GM21515 (cell line): ENCODE results near the gene AAMP.

Source experiments
- ATAC-seq: cut with Tn5 transposase; IDR thresholded peaks from one replicate; pipeline ENCODE4 v1.9.1; 2021; ENCODE audit not compliant: unreplicated experiment

AAMP gene

DNA sequence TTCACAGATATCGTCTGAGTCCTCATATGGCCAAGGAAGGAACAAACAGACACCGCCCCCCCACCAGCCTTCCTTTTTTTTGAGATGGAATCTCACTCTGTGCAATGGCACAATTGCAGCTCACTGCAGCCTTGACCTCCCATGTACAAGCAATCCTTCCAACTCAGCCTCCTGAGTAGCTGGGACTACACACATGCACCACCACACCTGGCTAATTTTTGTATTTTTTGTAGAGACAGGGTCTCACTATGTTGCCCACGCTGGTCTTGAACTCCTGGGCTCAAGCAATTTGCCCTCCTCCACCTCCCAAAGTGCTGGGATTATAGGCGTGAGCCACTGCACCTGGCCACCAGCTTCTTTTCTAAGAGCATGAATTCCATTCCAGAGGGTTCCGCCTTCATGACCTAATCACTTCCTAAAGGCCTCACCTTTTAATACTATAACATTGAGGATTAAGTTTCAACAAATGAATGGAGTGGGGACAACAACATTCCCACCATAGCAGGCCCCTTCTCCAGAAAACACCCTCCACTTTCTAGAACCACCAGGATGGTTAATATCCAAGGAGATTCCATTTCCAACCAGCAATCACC, 24.6 kb upstream of the AAMP start:
- ATAC-seq: no peak

DNA sequence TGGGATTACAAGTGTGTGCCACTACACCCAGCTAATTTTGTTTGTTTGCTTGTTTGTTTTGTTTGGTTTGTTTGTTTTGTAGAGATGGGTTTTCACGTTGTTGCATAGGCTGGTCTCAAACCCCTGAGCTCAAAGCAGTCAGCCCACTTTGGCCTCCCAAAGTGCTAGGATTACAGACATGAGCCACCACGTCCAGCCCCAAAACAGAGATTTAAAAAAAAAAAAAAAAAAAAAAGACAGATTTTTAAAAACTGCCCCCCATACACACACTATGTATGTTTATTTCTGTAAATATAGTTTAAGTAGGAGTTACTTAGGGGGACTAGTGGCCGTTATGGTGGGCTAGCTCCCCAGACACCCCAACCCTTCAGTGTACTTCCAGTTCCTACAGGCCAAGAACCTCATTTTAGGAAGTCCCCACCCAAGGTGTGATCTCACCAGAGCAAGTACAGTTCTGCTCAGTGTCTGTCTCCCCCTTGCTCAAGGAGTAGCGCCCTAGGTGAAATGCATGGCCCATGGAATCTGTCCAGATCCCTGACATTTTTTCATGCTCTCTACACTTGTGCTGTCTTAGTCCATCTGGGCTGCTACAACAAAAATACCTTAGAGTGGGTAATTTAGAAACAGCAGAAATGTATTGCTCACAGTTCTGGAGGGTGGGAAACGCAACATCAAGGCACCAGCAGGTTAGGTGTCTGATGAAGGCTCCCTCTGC, 23.9 kb upstream of the AAMP start:
- no peak for ATAC-seq

DNA sequence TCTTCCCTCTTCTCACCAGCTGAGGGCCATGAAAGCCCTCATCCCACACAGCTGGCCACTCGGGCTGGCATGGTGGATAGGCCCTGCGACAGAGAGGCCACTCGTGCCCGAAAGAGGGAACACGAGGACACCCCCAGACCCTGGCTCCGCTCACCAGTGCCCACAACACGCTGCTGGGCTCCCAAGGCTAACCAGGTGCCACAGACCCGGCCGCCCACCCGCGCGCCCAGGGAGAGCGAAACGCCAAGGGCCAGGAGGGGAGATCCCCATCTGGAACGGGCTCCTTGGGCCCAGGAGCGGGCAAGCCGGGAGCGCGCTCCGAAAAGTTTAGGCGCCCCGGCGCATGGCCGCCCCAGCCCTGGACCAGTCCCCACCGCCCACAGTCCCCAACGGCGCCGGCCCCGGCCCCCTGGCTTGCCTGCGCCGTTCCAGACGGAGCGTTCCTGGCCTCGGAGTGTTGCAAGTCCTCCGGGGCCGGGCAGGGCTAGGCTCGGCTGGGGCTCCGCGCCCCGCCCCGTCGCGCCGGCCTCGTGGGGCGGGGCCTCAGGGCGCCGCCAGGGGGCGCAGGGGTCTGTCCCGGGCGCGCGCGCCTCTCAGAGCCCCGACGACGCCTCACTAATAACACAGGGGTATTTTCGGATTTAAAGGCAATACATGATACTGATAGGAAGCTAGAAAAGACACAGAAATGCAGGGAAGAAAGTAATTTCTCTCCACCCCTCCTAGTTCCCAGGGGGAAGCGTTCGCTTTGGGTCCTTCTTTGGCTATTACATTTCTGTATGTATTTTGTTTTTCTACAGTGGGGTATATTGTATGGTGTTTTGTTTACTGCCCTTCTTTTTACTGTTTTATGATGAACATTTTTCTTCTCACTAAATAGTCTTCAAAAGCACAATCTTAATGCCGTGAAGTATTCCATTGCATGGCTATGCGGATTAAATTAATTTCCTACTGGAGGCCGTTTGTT, 22.4 kb upstream of the AAMP start, which contains the start of gene TMBIM1:
Gene TMBIM1 (minus strand): TSS at position 456 of the 967 bp plus-strand sequence. CDS start 10,362 bp downstream, outside the sequence.
- peak; percentile 60 for ATAC-seq

DNA sequence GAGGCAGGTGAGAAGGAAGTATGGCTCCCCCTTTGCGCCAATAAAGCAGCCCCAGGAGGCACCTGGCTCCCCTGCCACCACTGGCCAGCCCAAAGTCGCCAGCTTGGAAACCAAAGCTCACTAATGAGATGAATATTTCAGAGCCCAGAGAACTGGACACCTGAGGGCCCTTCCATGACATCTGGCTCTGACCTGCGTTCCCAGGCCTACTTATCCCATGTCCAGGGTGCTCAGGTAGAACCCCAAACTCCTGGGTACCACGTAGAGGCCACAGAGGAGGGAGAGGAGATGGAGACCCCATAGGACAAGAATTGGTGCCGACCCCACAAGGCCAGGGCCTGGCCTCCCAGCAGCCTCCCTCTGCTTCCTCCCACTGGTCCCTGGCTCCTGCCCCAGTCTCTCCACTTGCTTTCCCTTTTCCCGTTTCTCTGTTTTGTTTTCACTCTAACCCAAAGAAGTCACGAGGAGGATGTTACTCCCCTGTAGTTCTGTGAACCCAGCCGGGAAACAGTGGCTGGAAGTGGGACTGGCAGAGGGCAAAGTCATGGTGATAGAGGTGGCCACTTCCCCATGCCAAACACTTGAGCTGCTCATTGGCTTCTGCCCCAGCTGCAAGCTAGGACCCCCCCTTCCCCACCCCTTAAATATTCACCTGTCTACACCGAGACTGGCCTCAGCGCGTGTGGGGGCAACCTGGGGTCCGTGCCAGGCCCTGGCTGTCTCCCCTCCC, 21.5 kb upstream of the AAMP start:
- no peak for ATAC-seq

DNA sequence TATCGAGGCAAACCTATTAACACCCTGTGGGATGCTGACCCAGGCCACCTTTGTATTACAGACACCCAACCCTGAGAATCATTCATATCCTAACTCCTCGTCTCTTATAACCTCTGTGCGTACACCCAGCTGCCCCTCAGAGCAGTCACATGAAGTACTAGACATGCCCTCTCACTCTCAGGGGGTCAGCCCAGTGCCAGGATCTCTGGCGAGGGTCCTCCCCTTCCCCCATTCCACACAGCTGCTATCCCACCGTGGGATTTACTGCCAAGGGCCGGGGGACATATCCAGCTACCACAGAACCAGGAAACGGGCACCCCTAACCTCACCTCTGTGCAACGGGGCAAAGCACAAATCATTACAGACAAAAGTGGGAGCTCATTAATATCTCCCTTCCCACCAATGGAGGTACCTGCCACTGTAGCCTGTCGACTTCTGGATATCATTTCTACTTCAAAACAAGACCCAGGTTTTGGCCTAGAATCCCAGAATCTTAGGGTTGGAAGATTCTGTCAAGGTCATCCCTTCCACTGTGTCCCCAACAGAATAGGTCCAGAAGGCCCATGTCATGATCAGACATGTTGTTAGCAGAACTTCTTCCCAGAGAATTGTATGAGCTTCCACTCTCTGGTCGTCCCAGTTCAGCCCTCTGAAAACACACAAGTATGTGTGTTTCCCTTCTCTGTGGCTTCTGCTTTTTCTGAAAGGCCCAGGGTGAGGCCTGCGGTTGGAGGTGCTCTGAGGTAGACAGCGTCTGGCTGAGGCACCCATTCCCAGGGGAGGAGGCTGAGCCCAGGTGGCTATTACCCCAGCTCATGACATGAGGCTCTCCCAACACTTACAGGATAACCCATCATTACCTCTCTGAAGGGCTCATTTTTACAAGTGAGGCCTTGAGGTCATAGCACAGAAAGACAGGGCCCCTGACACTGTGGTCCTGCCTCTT, 20.7 kb upstream of the AAMP start:
- ATAC-seq: peak; percentile 60

DNA sequence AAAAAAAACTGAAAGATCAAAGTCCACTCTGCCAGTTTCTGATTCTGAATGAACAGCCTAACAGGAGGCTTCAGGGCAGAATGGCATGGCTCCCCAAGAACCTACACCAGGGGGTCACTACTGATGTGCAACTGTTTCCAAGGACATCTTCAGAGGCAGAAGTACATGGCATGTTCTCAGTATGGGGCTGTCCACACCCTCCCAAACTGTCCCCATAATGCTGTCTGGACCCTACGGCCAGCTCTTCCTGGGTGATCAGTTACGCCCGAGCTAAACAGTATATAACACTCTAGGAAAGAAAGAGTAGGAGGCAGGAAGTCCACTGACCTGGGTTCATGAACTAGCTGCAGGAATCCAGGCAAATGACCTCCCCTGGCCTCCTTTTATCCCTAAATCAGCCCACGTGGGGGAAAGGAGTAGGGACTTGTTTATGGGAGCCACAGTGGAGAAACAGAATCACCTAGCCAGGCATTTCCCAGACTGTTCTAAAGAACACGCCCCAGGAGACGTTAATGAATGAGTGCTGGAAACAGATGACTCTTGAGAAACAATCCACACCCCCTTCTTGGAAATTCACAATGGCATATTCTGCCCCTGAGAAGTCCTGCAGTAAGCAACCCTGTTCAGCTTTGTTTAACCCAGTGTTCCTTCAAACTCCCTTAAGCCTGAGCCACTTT, 19.8 kb upstream of the AAMP start:
- ATAC-seq: no peak

DNA sequence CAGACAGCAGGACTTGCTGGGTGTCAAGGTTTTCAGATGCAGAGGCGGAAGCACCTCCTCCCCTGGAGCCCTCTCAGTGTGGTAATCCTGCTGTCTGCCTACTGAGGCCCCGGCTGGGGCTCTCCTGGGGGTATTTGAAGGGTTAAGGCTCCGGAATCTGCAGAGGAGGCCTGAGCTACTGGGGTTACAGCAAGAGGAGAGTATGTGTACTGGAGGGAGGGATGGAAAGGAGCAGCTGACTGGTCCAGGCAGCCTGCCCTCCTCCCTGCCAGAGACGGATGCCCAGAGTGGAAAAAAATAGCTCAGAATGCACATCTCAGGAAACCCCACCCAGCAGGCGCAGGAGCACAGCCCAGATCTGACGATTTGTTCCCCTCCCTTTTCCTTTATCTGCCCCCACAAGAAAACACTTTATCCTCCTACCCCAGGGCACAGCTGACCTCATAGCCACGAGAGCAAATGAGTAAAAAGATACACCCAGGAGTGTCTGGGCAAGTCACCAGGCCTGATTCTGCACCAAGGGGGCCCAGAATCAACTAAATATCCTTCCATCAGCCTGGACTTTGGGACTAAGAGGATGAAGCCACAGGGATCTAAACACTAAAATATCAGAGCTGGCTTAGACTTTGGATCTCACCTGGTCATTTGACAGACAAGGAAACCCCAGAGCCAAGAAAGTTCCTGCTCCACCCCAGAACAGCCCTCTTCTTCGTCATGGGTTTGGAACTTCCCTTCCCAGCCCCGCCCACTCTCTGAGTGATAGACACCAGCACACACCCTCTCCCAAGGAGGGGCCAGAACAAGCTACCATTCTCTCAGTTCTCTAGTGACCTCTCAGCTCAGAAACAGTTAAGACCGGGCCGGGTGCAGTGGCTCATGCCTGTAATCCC, 16.9 kb upstream of the AAMP start:
- peak; percentile 61 for ATAC-seq

DNA sequence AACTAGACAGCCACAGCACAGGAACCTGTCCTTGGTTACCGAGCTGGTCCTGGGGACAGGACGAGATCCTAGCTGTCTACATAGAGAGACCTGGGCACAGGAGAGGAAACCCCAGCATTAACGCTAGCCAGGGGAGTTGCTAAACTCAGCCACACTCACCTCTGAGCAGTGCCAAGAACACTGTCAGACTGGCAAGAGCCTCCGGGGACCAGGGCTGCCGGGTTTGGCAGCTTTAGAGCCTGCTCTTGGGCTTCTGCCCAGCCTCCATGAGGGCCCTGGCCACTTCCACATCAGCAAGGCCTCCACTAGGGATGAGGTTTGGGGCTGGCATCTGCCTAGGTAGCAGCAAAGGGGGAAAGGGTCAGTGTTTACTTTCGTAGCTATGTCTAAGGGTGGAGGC, 15.7 kb upstream of the AAMP start:
- no peak for ATAC-seq

DNA sequence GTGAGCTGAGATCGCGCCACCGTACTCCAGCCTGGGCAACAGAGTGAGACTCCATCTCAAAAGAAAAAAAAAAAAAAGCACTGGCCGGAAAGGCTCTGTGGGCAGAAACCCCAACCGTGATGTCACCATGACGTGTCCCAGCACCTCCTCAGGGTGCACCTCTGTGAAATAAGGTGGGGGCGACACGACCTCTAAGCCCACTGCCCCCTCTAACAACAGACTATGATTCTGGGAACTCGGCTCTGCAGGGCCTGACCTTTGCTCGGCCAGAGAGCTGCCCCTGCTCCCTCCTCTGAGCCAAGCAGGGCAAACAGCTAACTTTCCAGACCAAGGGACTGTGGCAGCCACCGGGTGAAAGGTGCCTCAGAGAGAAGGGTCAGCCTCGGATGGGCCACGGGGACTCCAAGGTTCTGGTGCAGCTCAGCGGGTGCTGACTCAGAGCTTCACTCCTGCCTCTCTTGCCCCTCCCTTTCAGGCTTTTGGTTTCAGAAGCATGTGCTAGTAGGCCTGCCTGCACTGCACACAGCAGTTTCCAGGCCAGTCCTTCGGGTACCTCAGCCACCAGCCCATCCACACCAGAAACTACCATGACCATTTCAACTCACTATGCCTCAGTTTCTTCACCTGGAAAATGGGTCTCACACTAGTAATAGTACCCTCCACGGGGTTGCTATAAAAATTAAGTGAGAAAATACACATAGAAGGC, 14.3 kb upstream of the AAMP start:
- ATAC-seq: peak; percentile 55

DNA sequence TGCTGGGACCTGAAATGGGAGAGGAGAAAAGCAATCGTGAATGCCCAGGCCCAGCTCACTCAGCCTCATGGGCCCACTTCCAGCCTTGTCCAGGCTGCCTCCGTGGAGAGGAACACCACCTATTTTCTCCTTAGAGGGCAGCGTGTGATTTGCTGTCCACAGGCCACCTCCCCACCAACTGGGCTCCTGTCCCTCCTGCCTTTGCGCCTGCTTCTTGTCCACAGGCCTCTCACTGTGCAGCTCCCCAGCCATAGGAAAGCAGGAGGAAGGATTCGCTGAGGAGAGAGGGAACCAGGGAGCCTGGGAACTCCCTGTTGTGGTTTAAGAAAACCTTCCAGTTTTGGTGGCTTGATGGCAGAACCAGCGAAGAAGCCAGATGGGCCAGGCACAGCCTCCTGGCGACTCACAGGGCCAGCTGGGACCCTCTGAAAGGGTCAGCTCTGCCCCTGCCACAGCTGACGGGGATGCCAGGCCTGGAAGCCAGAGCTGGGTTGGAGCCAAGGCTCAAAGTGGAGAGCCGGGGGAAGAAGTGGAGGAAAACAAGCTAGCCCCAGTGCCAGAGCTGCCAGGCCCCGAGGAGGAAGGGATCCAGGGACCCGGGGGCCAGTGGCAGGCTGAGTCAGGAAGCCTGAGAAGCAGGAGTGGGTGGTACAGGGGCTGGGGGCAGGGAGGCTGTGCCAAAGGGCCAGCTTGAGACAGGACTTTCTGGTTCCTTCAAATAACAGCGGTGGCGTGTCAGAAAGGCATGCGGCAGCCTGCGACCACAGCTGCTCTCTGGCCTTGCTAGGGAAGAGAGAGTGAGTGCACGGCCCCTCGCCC, 12.4 kb upstream of the AAMP start:
- ATAC-seq: no peak

DNA sequence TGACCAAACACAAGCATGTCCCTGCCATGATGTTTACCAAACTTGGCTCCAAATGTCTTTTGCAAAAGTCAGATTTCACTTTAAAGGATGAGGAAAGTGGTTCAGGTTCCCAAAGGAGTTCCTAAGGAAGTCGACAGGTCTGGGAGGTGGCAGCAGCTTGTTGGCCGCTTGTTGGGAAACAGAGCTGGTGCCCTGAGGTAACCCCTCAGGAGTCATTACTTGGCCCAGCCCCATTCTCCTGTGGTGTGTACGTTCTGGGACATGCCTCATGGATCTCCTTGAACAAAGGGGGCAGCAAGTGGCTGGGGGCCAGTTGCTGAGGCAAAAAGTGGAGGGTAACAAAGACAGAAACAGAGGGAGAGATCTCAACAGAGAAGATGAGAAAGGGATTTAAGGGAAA, 11.5 kb upstream of the AAMP start:
- ATAC-seq: no peak

DNA sequence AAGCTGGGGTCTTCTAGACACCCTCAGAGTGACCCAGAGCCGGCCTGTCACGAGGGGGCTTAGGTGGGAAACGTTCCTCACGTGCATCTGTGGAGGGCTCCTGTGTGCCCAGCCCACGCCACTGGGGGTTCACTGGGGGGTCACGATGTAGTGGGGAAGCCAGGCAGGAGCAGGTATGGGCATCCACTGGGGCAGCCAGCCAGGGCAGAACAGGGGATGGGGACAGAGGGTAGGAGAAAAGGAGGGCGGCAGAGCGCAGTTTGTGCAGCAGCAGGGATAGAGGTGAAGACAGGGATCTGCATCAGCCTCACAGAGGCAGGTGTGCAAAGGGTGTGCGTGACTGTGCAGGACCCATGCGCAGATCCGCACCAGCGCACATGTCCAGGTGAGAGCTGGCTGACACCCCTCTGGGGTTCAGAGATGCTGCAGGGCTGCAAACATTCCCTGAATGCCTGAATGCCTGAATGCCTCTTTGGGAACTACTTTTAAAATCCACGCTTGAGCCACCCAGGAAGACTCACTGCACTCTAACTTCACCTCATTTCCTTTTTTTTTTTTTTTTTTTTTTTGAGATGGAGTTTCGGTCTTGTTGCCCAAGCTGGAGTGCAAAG, 10.4 kb upstream of the AAMP start:
- ATAC-seq: no peak

DNA sequence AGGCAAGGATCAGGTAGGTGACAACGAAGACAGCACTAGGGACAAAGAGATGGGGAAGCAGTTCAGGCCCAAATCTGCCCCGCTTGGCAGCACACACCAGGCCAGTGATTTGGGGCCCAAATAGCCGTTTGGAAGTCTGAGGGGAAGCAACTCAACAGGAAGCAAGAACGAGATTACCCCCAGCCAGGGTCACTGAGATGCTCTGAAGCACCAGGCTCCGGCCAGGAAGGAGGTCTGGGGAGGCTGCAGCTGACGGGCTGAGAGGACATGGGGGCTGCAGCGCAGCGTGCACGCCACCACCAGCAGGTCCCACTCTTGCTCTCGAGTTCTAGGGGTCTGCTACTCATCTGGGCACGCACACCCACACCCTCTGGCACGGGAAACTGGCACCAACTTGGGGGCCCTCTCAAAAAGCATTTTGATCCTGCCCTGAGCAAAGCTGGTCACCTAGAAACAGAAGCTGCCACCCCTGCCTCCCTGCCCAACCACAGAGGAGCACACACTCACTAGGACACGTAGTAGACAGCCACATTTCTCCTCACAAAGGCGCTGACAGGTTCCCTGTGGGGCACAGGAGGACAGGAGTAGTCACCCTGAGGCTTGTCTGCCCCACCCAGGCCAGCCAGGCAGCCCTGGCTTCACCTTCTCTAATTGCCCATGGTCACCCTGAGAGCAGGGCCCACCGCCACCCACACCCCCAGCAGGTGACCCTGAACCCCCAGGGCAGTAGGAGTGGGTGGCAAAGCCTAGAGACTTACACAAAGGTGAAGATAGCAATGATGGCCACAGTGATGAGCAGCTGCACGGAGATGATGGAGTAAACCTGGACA, 8.8 kb upstream of the AAMP start:
- no peak for ATAC-seq

DNA sequence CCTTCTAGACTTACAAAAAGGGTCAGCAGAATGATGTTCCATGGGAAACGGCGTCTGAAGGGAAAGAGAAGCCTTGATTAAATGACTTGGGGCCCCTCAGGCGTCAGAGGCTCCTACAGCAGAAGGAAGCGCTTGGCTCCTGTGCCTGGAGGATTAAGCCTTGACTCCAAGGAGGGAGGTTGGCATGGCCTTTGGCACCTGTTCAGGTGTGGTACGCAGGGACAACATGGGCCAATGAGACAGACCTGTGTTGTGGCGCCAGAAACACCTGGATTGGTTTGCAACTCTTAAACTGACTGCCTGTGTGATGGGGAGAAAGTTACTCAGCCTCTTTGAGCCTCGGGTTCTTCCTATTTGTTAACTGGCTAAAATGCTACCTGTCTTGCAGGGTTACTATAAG, 8.0 kb upstream of the AAMP start:
- ATAC-seq: no peak

DNA sequence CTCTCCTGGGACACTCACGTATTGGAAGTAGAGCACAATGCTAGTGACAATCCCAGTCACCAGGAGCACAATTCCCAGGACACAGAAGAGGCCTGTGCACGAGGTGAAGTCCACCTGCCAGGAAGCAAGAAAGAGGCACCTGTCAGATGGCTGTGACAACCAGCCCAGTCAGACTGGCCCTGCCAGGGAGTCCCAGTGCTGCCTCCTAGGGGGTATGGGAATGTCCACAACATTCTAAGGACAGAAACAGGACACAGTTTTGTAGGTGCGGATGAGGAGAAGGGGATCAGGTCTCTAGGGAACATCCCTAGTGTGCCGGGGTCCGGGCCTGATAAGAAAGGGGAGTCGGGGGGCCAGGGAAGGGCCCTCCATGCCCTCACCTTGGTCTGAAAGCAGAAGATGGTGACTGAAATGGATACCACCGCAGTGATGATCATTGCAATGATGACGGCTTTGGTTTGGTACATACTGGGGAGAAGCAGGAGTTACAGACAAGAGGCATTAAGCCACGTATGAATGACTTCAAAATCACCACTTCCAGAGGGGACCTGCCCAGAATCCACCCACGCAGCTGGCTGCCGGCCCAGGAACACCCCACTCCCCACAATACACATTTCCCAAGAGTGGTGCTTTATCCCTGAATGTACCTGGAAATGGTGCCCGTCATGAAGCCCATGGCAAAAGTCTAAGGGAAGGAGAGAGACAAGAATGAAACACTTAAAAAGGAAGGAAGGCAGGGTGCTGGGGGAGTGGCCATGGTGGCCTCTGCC, 7.2 kb upstream of the AAMP start:
- no peak for ATAC-seq
